ENCODE results near the gene VPS11.

The VPS11 gene

GRCh38 chr11:119087747-119088241, 20.2 kb downstream of the VPS11 start:
- no peak for DNase-seq (ENCODE audit: extremely low spot score)
- POLR2A ChIA-PET = no interaction called here
- TF ChIP-seq CTCF (IDR thresholded peaks at IDR 0.05; ENCODE audit: control extremely low read depth, extremely low read depth, low read depth, missing control alignments) = no peak
- CTCF ChIA-PET = interaction anchor here (1.1 kb wide), 1 partner anchor 20 kb away, joined by 3 read pairs; the partner anchor contains the start of gene VPS11

- DNase-seq (ENCODE audit: extremely low spot score) = no peak
- ChIA-PET POLR2A (no interaction called here), CTCF (interaction anchor here (1.1 kb wide), 1 partner anchor 21 kb away, joined by 3 read pairs; the partner anchor contains the start of gene VPS11)
- TF ChIP-seq CTCF (IDR thresholded peaks at IDR 0.05; ENCODE audit: control extremely low read depth, extremely low read depth, low read depth, missing control alignments) = no peak
Measured at GRCh38 chr11:119088406-119088805, 20.8 kb downstream of the VPS11 start.

- no peak for TF ChIP-seq CTCF (IDR thresholded peaks at IDR 0.05; ENCODE audit: control extremely low read depth, extremely low read depth, low read depth, missing control alignments)
- DNase-seq (ENCODE audit: extremely low spot score) = no peak
- POLR2A ChIA-PET = no interaction called here
- CTCF ChIA-PET = no interaction called here
Measured at GRCh38 chr11:119089319-119089718, 21.7 kb downstream of the VPS11 start.

GRCh38 chr11:119091178-119091577, 23.6 kb downstream of the VPS11 start:
- no peak for TF ChIP-seq CTCF (IDR thresholded peaks at IDR 0.05; ENCODE audit: control extremely low read depth, extremely low read depth, low read depth, missing control alignments)
- ChIA-PET POLR2A (interaction anchor here (0.6 to 1.5 kb wide), 3 partner anchors 11 to 60 kb away, joined by 3 to 5 read pairs (median 5); partner anchors contain the start of genes DPAGT1 and VPS11), CTCF (interaction anchor here (0.7 to 1.7 kb wide), 3 partner anchors 9 to 34 kb away, joined by 3 to 4 read pairs (median 3); partner anchors contain the start of gene HYOU1)
- DNase-seq (ENCODE audit: extremely low spot score) = no peak

GRCh38 chr11:119091966-119092879, 24.6 kb downstream of the VPS11 start:
- ChIA-PET POLR2A (interaction anchor here (0.5 to 1.5 kb wide), 10 partner anchors 7 to 86 kb away, joined by 3 to 9 read pairs (median 4); partner anchors contain the start of genes C2CD2L, DPAGT1, HINFP and VPS11), CTCF (interaction anchor here (0.8 to 1.7 kb wide), 4 partner anchors 14 to 230 kb away, joined by 3 to 4 read pairs (median 3); partner anchors contain the start of genes C2CD2L and HYOU1)
- no peak for DNase-seq (ENCODE audit: extremely low spot score)
- TF ChIP-seq CTCF (IDR thresholded peaks at IDR 0.05; ENCODE audit: control extremely low read depth, extremely low read depth, low read depth, missing control alignments) = no peak

Measured in GM10248 (cell line).